HG03565 (cell line): Measurements from ENCODE around the gene GPC2.
A peak's percentile ranks its signal among the peaks of the same experiment; 100 is the strongest.
"Not testable (repeated sequence)": the region's sequence is repeated elsewhere in the genome, so short reads cannot be mapped to it uniquely, and the experiment has no call there.

Experiments used
- ATAC-seq: cut with Tn5 transposase; IDR thresholded peaks from one replicate; pipeline ENCODE4 v1.9.1; 2021; ENCODE audit warnings: mild to moderate bottlenecking, moderate library complexity; ENCODE audit not compliant: unreplicated experiment

GPC2 gene

DNA sequence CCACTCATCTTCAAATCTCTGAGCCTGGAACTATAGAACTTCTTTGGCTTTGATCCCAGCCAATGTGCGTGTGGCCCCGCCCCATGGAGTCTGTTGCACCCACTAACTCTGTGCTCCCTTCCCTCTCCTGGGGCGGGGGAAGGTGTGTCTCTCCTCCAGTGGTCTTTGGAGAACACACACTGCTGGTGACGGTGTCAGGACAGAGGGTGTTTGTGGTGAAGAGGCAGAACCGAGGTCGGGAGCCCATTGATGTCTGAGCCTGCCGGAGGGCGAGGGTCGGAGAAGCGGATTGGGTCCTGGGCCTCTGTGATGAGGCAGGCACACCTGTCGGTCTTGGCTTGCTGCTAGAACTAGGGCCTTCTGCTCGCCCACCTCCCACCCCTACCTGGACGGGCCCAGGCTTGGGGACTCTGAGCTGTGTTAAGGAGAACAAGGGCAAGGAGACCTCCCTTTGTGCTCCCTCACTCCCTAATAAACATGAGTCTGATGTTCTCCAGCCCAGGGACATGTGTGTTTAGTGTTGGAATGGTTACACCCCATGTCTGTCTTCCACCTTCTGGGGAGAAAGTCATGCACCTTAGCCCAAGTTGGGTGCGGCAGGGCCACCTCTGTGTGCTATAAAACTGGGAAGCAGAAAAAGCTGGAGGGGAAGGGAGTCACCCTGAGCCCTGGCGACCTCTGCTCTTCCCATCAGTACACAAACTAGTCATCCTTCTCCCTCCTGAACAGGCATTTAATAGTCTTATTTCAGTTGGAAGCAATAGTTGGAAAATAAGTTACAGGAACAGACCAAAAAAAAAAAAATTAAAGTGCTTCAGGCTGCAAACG is 23.3 kb downstream of the GPC2 start:
- no peak for ATAC-seq

- no peak for ATAC-seq
Measured at GRCh38 chr7:100152937-100153666, 24.1 kb downstream of the GPC2 start.

GRCh38 chr7:100152404-100152803 is 24.8 kb downstream of the GPC2 start:
- no peak for ATAC-seq

GRCh38 chr7:100148559-100149328 is 28.4 kb downstream of the GPC2 start, which contains the start of gene LAMTOR4:
TSS of gene LAMTOR4 (plus strand) at chr7:100148918. CDS start at chr7:100148973, 55 bp downstream.
- ATAC-seq = peak; percentile 98

GRCh38 chr7:100148225-100148558 is 29.0 kb downstream of the GPC2 start:
- no peak for ATAC-seq

- no peak for ATAC-seq
Measured at GRCh38 chr7:100147278-100147677, 29.9 kb downstream of the GPC2 start.

DNA sequence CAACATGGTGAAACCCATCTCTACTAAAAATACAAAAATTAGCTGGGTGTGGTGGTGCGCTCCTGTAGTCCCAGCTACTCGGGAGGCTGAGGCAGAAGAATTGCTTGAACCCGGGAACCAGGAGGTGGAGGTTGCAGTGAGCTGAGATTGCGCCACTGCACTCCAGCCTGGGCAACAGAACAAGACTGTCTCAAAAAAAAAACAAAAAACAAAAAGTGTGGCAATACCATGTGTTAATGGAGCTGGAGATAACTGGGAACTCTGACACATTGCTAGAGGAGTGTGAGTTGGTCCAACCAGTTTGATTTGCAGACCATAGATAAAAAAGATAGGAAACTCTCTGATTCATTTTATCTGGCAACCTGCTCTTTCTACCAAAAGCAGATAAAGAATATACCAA is 30.8 kb downstream of the GPC2 start:
- not testable (repeated sequence) for ATAC-seq

DNA sequence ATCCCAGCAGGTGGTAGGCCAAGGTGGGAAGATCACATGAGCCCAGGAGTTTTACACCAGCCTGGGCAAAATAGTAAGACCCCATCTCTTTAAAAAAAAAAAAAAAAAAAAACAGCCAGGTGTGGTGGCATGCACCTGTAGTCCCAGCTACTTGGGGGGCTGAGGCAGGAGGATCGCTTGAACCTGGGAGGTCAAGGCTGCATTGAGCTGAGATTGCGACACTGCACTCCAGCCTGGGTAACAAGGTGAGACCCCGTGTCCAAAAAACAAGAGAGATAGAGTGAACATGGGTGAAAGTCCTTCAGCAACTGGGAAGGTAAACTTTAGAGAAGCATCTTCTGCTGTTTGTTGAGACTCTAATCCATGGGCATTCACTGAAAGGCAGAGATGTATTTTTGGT is 34.7 kb downstream of the GPC2 start:
- no peak for ATAC-seq

GRCh38 chr7:100141555-100141949 is 35.6 kb downstream of the GPC2 start:
- no peak for ATAC-seq

GRCh38 chr7:100137851-100138760 is 39.1 kb downstream of the GPC2 start:
- ATAC-seq = no peak

GRCh38 chr7:100132697-100133151 is 44.5 kb downstream of the GPC2 start:
- no peak for ATAC-seq

GRCh38 chr7:100132126-100132525 is 45.1 kb downstream of the GPC2 start:
- no peak for ATAC-seq

DNA sequence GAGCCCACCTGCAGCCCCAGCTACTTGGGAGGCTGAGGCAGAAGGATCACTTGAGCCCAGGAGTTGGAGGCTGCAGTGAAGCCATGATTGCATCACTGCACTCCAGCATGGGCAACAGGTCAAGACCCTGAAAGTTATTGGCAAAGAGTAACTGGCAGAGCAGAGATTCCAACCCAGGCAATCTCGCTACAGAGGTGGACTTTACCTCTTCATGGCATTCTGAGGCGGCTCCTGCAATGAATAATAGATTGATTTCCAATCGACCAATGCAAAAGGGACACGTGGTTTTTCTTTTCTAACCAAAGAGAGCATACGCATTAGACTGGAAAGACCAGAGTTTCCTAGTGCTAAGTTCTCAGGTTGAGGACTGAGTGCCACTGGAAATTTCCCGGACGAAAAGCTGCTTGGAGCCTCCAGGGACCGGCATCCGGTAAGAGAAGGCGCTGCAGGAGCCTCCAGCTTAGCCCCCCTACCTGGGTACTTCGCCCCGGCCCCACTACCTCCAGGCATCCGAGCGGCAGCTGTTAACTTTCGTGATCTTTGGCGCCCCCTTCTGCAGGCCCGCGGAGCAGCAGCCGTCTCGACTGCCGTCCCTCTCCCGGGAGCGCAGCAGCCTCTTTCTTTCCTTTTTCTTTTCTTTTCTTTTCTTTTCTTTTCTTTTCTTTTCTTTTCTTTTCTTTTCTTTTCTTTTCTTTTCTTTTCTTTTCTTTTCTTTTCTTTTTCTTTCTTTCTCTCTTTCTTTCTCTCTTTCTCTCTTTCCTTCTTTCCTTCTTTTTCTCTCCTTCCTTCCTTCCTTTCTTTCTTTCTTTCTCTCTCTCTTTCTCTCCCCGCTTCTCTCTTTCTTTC is 46.4 kb downstream of the GPC2 start:
- no peak for ATAC-seq

DNA sequence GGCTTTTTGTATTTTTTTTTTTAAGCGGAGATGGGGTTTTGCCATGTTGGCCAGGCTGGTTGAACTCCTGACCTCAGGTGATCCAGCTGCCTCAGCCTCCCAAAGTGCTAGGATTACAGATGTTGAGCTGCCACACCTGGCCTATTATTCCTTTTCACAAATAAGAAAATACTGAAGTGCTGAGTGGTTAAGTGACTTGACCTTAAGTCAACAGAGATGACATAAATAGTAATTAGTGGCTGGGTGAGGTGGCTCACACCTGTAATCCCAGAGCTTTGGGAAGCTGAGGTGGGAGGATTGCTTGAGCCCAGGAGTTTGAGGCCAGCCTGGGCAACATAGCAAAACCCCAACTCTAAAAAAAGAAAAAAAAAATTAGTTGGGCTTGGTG is 47.0 kb downstream of the GPC2 start:
- ATAC-seq = not testable (repeated sequence)

GRCh38 chr7:100128637-100128963 is 48.6 kb downstream of the GPC2 start:
- no peak for ATAC-seq

DNA sequence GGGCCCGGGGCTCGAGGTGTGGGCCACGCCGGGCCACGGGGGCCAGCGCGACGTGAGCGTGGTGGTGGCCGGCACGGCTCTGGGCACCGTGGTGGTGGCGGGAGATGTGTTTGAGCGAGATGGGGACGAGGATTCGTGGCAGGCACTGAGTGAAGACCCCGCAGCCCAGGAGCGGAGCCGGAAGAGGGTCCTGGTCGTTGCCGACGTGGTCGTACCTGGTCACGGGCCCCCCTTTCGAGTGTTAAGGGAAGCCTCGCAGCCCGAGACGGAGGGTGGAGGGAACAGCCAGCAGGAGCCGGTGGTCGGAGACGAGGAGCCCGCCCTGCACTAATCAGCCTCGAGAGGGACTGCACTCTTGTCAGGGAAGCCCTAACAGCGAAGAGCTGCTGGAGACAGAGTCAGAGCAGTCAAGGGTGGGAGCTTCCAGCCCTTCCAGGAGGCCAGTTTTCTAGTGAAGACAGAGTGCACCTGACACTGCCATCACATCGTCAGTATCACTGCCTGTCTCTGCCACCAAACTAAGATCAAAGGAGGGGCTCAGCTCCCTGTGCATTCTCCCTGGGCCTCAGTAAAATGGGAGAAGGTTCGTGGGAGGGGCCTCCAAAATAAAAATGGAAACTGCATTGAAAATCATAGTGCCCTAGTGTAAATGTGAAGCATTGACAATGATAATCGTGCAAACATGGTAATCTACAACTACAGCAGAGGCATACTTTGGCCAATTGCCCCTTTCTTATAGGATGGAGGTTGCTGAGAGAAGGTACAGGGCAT is 49.1 kb downstream of the GPC2 start:
- no peak for ATAC-seq

DNA sequence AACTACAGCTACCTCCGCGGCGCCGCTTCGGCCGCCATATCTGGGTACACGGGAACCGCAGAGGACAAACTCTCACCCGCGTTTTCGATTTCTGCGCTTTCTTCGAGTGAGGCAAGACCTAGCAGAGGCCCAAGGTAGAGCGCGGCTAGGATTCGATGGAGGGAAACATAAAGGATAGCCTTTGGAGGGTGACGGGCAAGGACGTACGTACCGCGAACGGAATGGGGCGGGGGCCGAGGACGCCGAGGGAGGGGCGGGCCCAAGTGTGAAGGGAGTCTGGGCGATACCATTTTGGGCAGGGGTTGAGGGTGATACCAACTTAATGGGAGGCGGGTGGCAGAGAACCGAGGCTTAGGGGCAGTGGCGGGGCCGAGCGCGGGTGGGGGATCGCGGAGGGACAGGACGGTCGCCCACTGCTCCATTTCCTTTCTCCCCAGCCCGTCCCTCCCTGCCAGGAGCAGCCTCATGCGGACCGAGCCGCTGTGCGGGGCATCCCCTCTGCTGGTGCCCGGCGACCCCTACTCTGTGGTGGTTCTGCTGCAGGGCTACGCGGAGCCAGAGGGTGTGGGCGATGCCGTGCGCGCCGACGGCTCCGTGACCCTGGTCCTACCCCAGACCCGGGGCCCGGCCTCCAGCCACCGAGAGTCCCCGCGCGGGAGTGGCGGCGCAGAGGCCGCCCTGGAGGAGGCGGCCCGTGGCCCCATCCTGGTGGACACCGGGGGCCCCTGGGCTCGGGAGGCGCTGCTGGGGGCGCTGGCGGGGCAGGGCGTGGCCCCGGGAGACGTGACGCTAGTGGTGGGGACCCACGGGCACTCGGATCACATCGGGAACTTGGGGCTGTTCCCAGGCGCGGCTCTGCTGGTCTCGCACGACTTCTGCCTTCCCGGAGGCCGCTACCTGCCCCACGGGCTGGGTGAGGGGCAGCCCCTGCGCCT is 50.0 kb downstream of the GPC2 start, which contains the start of gene MBLAC1:
Gene MBLAC1, plus strand, starts transcription at position 37 of the 935 bp plus-strand sequence. Its CDS starts 429 bp downstream, at position 466.
- ATAC-seq = peak; percentile 42
